CD4-positive, alpha-beta T cell treated with Interleukin-6 for 4 hours (primary cell): ENCODE measurements around the gene ZNF644.
"Not testable (repeated sequence)": the region's sequence is repeated elsewhere in the genome, so short reads cannot be mapped to it uniquely, and the experiment has no call there.

Source experiments
- DNase-seq: peaks from one replicate; pipeline ENCODE4 v3.0.0-alpha.2; 2020; ENCODE audit warnings: mixed read lengths

The ZNF644 gene

GRCh38 chr1:91021686-91022517 is at the start of gene ZNF644:
ZNF644 (minus strand) TSS chr1:91022035; CDS start chr1:90982353, 39,682 bp downstream.
- peak; percentile 91 for DNase-seq

GRCh38 chr1:91070298-91070697 is 48.5 kb upstream of the ZNF644 start:
- DNase-seq: no peak

- no peak for DNase-seq
Observed at GRCh38 chr1:91066538-91066937, 44.7 kb upstream of the ZNF644 start.

GRCh38 chr1:91065337-91065736 is 43.5 kb upstream of the ZNF644 start:
- no peak for DNase-seq

GRCh38 chr1:91063403-91063802 is 41.6 kb upstream of the ZNF644 start:
- DNase-seq: not testable (repeated sequence)

- DNase-seq: no peak
Observed at GRCh38 chr1:91059157-91059556, 37.3 kb upstream of the ZNF644 start.

GRCh38 chr1:91057784-91058183 is 35.9 kb upstream of the ZNF644 start:
- no peak for DNase-seq

- no peak for DNase-seq
Observed at GRCh38 chr1:91054780-91055481, 33.1 kb upstream of the ZNF644 start.

- DNase-seq: no peak
Observed at GRCh38 chr1:91053630-91054029, 31.8 kb upstream of the ZNF644 start.

- not testable (repeated sequence) for DNase-seq
Observed at GRCh38 chr1:91049551-91049950, 27.7 kb upstream of the ZNF644 start.

GRCh38 chr1:91046766-91047165 is 24.9 kb upstream of the ZNF644 start:
- DNase-seq: no peak

- no peak for DNase-seq
Observed at GRCh38 chr1:91045284-91045683, 23.4 kb upstream of the ZNF644 start.

GRCh38 chr1:91044776-91045175 is 22.9 kb upstream of the ZNF644 start:
- not testable (repeated sequence) for DNase-seq

- not testable (repeated sequence) for DNase-seq
Observed at GRCh38 chr1:91042372-91042771, 20.5 kb upstream of the ZNF644 start.

GRCh38 chr1:91038582-91038981 is 16.7 kb upstream of the ZNF644 start:
- no peak for DNase-seq

GRCh38 chr1:91036894-91037829 is 15.3 kb upstream of the ZNF644 start:
- no peak for DNase-seq

- DNase-seq: no peak
Observed at GRCh38 chr1:91032349-91032748, 10.5 kb upstream of the ZNF644 start.

GRCh38 chr1:91031081-91031480 is 9.2 kb upstream of the ZNF644 start:
- no peak for DNase-seq

- no peak for DNase-seq
Observed at GRCh38 chr1:91026777-91027176, 4.9 kb upstream of the ZNF644 start.

GRCh38 chr1:91026320-91026719 is 4.5 kb upstream of the ZNF644 start:
- no peak for DNase-seq

- DNase-seq: no peak
Observed at GRCh38 chr1:91024481-91025119, 2.8 kb upstream of the ZNF644 start.

- peak; percentile 7 for DNase-seq
Observed at GRCh38 chr1:91022518-91022929, 689 bp upstream of the ZNF644 start.
